ENCODE data around the gene PEX7. TPM values are rescaled to one million over a fixed set of nuclear protein-coding genes. Genes with fewer than 3 reads are reported as not detected.

The PEX7 gene
- total RNA-seq, 4 donors from 2014 or later: 9.0 to 21.5 (median 11.7) TPM; not detected in 1

- Histone ChIP-seq H3K27me3 (no peaks in the 10 kb centered on the region), H3K4me1 (no peaks in the 10 kb centered on the region), H3K9me3 (no peaks in the 10 kb centered on the region), H3K36me3 (no peaks in the 10 kb centered on the region), H3K4me3 (no peak overlapping the region), H3K27ac (no peak overlapping the region)
- intact Hi-C loops (cut with DNase I; ENCODE audit: low total_unique reads): no loop called here
- no peak for TF ChIP-seq POLR2A (IDR thresholded peaks at IDR 0.05)
- no peak for TF ChIP-seq CTCF (IDR thresholded peaks at IDR 0.05)
- no peak for DNase-seq
Observed at GRCh38 chr6:136950436-136951126, 128.2 kb downstream of the PEX7 start.

- no peaks in the 10 kb centered on the region for H3K27me3 ChIP-seq
- no peak for DNase-seq
- H3K9me3 ChIP-seq: no peaks in the 10 kb centered on the region
- no peaks in the 10 kb centered on the region for H3K36me3 ChIP-seq
- intact Hi-C loops (cut with DNase I; ENCODE audit: low total_unique reads): no loop called here
- H3K27ac ChIP-seq: no peak overlapping the region
- no peaks in the 10 kb centered on the region for H3K4me1 ChIP-seq
- TF ChIP-seq CTCF (IDR thresholded peaks at IDR 0.05) (no peak), POLR2A (IDR thresholded peaks at IDR 0.05) (no peak)
- H3K4me3 ChIP-seq: no peak overlapping the region
Observed at GRCh38 chr6:136952714-136953260, 130.4 kb downstream of the PEX7 start.

GRCh38 chr6:136955123-136955522, 132.7 kb downstream of the PEX7 start:
- no peaks in the 10 kb centered on the region for H3K9me3 ChIP-seq
- H3K4me3 ChIP-seq: no peak overlapping the region
- no peaks in the 10 kb centered on the region for H3K27me3 ChIP-seq
- DNase-seq: no peak
- intact Hi-C loops (cut with DNase I; ENCODE audit: low total_unique reads): no loop called here
- no peaks in the 10 kb centered on the region for H3K4me1 ChIP-seq
- no peak overlapping the region for H3K27ac ChIP-seq
- H3K36me3 ChIP-seq: no peaks in the 10 kb centered on the region
- TF ChIP-seq POLR2A (IDR thresholded peaks at IDR 0.05) (no peak), CTCF (IDR thresholded peaks at IDR 0.05) (no peak)

GRCh38 chr6:136956590-136957544, 134.5 kb downstream of the PEX7 start:
- H3K27me3 ChIP-seq: no peaks in the 10 kb centered on the region
- intact Hi-C loops (cut with DNase I; ENCODE audit: low total_unique reads): no loop called here
- no peaks in the 10 kb centered on the region for H3K9me3 ChIP-seq
- H3K36me3 ChIP-seq: no peaks in the 10 kb centered on the region
- H3K27ac ChIP-seq: no peak overlapping the region
- TF ChIP-seq POLR2A (IDR thresholded peaks at IDR 0.05) (no peak), CTCF (IDR thresholded peaks at IDR 0.05) (no peak)
- no peak for DNase-seq
- no peak overlapping the region for H3K4me3 ChIP-seq
- H3K4me1 ChIP-seq: no peaks in the 10 kb centered on the region

GRCh38 chr6:136958168-136958567, 135.8 kb downstream of the PEX7 start:
- Histone ChIP-seq H3K4me3 (no peak overlapping the region), H3K27ac (no peak overlapping the region), H3K36me3 (no peaks in the 10 kb centered on the region), H3K4me1 (no peaks in the 10 kb centered on the region), H3K27me3 (no peaks in the 10 kb centered on the region), H3K9me3 (no peaks in the 10 kb centered on the region)
- DNase-seq: no peak
- intact Hi-C loops (cut with DNase I; ENCODE audit: low total_unique reads): no loop called here
- no peak for TF ChIP-seq POLR2A (IDR thresholded peaks at IDR 0.05)
- no peak for TF ChIP-seq CTCF (IDR thresholded peaks at IDR 0.05)

Measured in uterus (tissue), 4 donors.